ENCODE results near the gene SEMA4B.
"Not testable (repeated sequence)": the region's sequence is repeated elsewhere in the genome, so short reads cannot be mapped to it uniquely, and the experiment has no call there.

Gene SEMA4B

DNA sequence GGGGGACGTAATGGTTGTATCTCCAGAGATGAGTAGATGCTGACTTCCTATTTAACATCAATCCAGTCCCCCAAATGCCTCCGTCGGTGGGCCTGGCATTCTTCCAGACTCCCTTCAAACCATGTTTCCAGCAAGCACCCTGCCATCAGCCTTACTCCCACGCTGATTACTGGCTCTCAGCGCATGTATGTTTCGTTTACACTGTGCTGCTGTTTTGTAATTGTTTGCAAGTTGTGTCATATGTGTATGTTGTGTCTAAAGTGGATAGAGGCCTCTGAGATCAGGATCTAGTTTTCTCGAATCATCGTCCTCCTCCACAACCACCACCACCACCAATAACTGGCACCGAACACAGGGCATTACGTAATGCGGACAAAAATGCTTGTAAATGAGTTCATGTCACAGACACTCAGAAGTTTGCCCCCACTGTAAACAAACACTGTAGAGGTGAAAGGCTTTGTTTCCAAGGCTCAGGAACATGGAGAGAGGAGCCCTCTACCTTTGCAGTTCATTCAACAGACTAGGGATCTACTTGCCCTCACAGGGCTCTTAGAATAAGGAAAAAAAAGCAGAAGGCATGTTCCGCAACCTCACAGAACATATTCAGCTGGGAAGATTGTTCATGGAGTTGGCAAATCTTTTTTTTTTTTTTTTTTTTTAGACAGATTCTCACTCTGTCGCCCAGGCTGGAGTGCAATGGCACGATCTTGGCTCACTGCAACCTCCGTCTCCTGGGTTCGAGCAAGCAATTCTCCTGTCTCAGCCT lies 46.1 kb upstream of the SEMA4B start:
- H3K4me3 ChIP-seq (replicated peaks; ENCODE audit: low read depth, low read length): no peak overlapping the region
- TF ChIP-seq, protein P1, sequence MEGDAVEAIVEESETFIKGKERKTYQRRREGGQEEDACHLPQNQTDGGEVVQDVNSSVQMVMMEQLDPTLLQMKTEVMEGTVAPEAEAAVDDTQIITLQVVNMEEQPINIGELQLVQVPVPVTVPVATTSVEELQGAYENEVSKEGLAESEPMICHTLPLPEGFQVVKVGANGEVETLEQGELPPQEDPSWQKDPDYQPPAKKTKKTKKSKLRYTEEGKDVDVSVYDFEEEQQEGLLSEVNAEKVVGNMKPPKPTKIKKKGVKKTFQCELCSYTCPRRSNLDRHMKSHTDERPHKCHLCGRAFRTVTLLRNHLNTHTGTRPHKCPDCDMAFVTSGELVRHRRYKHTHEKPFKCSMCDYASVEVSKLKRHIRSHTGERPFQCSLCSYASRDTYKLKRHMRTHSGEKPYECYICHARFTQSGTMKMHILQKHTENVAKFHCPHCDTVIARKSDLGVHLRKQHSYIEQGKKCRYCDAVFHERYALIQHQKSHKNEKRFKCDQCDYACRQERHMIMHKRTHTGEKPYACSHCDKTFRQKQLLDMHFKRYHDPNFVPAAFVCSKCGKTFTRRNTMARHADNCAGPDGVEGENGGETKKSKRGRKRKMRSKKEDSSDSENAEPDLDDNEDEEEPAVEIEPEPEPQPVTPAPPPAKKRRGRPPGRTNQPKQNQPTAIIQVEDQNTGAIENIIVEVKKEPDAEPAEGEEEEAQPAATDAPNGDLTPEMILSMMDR (IDR thresholded peaks at IDR 0.05; ENCODE audit: insufficient read depth, low read length, poor library complexity, severe bottlenecking): no peak
- no peaks in the 10 kb centered on the region for H3K27me3 ChIP-seq (replicated peaks; ENCODE audit: control insufficient read depth, insufficient read depth, low read length)
- no peaks in the 10 kb centered on the region for H3K36me3 ChIP-seq (ENCODE audit: control insufficient read depth, insufficient read depth, low read length)
- no peak for DNase-seq (ENCODE audit: extremely low read depth, insufficient read length)

DNA sequence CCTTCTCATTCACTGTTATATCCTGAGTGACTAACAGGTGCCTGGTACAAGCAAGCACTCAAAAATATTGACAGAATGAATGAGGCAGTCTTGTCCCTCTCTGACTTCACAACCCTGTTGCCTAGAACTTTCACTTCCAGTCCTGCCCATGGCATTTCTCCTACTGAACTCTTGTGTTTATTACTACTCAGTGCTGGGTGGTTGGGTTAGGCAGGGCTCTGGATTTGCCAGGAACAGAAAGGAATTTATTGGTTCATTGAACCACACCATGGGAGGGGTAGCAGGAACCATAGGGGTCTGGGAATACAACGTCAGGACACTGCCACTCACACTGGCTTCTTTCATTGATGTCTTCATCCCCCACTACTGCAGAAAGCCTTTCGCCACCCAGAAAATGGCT lies 41.9 kb upstream of the SEMA4B start:
- no peak for DNase-seq (ENCODE audit: extremely low read depth, insufficient read length)
- Histone ChIP-seq H3K4me3 (replicated peaks; ENCODE audit: low read depth, low read length) (no peak overlapping the region), H3K36me3 (ENCODE audit: control insufficient read depth, insufficient read depth, low read length) (no peaks in the 10 kb centered on the region), H3K27me3 (replicated peaks; ENCODE audit: control insufficient read depth, insufficient read depth, low read length) (no peaks in the 10 kb centered on the region)
- TF ChIP-seq, protein P1 (IDR thresholded peaks at IDR 0.05; ENCODE audit: insufficient read depth, low read length, poor library complexity, severe bottlenecking): no peak

DNA sequence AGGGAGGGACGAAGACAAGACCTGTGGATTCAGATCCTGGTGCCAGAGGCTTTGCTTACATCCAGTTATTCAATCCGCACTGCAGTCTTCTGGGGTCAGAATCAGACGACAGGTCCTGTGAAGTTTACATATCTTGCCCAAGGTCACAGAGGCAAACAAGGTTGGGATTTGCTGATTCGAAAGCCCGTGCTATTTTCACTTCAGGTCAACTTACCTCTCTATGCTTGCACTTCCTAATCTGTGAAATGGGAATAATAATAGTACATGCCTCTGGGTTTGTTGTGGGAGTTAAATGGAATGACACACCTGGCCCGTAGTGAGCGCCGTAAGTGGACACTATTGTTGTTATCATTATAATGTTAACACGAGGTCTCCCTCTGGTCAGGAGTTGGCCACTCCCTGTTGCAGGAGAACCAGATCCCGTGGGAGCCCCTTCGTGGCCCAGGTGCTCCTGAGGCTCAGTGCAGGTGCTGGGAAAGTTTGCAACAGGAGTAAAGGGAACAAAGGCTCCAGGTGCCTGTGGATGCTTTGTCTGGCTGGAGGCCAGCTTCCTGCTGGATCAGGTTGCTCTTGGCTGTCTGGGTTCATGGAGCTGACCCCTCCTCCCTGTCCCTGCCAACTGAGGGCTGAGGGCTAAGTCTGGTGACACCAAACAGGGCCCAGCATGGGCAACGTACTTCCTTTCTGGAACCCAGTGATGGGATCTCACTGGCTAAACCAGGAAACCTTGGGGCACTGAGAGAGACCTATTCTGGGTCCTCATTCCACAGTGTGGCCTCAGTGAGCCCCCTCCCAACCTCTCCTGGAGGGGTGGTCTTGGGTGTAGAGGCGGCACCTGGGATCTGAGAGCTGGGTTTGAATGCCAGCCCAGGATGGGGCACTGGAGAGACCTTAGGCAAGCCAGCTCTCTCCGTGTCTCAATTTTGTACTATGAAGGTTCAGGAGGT lies 40.1 kb upstream of the SEMA4B start:
- no peak for DNase-seq (ENCODE audit: extremely low read depth, insufficient read length)
- no peak overlapping the region for H3K4me3 ChIP-seq (replicated peaks; ENCODE audit: low read depth, low read length)
- no peaks in the 10 kb centered on the region for H3K36me3 ChIP-seq (ENCODE audit: control insufficient read depth, insufficient read depth, low read length)
- no peaks in the 10 kb centered on the region for H3K27me3 ChIP-seq (replicated peaks; ENCODE audit: control insufficient read depth, insufficient read depth, low read length)
- TF ChIP-seq, protein P1 (IDR thresholded peaks at IDR 0.05; ENCODE audit: insufficient read depth, low read length, poor library complexity, severe bottlenecking): no peak

DNA sequence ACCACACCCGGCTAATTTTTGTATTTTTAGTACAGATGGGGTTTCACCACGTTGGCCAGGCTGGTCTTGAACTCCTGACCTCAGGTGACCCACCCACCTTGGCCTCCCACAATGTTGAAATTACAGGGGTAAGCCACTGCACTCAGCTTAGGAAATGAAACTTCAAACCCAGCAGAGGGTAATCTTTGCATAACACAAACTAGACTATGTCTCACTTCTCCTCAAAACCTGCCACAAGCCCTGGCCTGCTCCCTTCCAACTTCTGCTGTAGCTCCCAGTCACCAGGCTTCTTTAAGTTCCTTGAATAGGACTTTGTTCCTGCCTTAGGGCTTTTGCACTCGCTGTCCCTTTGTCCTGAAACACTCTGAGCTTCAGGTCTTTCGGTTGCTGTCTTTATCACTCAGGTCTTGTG lies 39.2 kb upstream of the SEMA4B start:
- peak; percentile 50 for DNase-seq (ENCODE audit: extremely low read depth, insufficient read length)
- TF ChIP-seq, protein P1 (IDR thresholded peaks at IDR 0.05; ENCODE audit: insufficient read depth, low read length, poor library complexity, severe bottlenecking): no peak
- no peak overlapping the region for H3K4me3 ChIP-seq (replicated peaks; ENCODE audit: low read depth, low read length)
- no peaks in the 10 kb centered on the region for H3K36me3 ChIP-seq (ENCODE audit: control insufficient read depth, insufficient read depth, low read length)
- H3K27me3 ChIP-seq (replicated peaks; ENCODE audit: control insufficient read depth, insufficient read depth, low read length): no peaks in the 10 kb centered on the region

DNA sequence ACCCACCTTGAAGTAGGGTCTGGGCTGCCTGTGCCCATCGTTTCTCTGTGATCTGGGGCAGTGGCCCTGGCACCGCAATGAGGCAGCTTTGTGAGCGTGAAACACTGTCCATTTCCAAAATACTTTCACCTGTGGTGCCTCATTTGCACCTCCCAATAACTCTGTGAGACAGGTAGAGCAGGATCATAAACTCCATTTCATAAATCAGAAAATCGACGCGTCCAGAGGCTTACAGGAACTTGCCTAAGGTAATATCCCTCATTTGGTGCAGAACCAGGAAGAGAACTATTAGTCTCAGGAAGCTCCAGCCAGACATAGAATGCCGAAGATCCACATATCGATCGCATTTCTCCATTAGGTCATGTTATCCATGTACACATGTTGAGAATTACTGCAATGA lies 38.2 kb upstream of the SEMA4B start:
- DNase-seq (ENCODE audit: extremely low read depth, insufficient read length): no peak
- no peaks in the 10 kb centered on the region for H3K27me3 ChIP-seq (replicated peaks; ENCODE audit: control insufficient read depth, insufficient read depth, low read length)
- no peak overlapping the region for H3K4me3 ChIP-seq (replicated peaks; ENCODE audit: low read depth, low read length)
- no peaks in the 10 kb centered on the region for H3K36me3 ChIP-seq (ENCODE audit: control insufficient read depth, insufficient read depth, low read length)
- TF ChIP-seq, protein P1 (IDR thresholded peaks at IDR 0.05; ENCODE audit: insufficient read depth, low read length, poor library complexity, severe bottlenecking): no peak

DNA sequence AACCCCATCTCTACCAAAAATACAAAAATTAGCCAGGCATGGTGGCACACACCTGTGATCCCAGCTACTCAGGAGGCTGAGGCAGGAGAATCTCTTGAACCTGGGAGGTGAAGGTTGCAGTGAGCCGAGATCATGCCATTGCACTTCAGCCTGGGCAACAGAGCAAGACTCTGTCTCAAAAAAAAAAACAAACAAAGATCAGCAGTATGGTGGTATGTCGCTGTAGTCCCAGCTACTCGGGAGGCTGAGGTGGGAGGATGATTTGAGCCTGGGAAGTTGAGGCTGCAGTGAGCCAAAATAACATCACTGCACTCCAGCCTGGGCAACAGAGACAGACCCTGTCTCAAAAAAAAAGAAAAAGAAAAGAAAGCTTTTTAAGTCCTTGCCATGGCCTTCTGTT lies 36.9 kb upstream of the SEMA4B start:
- H3K27me3 ChIP-seq (replicated peaks; ENCODE audit: control insufficient read depth, insufficient read depth, low read length); DNase-seq (ENCODE audit: extremely low read depth, insufficient read length); H3K4me3 ChIP-seq (replicated peaks; ENCODE audit: low read depth, low read length); H3K36me3 ChIP-seq (ENCODE audit: control insufficient read depth, insufficient read depth, low read length): not testable (repeated sequence)
